HG03097 (cell line): ENCODE results near the gene MAPKAP1.
A peak's percentile ranks its signal among the peaks of the same experiment; 100 is the strongest.

Experiments
- ATAC-seq: cut with Tn5 transposase; IDR thresholded peaks from one replicate; pipeline ENCODE4 v1.9.1; 2021; ENCODE audit not compliant: unreplicated experiment, low FRiP score

The MAPKAP1 gene

DNA sequence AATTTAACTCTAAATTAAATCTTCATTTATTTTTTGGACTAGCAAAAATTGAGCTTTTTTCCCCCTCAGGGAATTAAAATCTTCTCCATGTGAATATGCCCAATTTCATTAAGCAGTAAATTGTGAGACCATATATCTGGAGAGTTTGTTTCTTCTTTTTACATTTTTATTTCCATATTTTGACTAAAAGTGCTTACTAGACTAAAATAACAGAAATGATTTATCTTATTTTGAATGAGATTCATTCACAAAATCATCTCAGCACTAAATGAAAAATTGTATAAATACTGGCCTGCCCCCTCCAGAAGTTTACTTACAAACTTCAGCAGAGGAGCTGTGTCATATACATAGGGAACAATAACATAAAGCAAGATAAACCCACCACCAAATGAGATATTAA, 26.6 kb downstream of the MAPKAP1 start:
- no peak for ATAC-seq

- no peak for ATAC-seq
Measured at GRCh38 chr9:125679597-125680189, 27.3 kb downstream of the MAPKAP1 start.

DNA sequence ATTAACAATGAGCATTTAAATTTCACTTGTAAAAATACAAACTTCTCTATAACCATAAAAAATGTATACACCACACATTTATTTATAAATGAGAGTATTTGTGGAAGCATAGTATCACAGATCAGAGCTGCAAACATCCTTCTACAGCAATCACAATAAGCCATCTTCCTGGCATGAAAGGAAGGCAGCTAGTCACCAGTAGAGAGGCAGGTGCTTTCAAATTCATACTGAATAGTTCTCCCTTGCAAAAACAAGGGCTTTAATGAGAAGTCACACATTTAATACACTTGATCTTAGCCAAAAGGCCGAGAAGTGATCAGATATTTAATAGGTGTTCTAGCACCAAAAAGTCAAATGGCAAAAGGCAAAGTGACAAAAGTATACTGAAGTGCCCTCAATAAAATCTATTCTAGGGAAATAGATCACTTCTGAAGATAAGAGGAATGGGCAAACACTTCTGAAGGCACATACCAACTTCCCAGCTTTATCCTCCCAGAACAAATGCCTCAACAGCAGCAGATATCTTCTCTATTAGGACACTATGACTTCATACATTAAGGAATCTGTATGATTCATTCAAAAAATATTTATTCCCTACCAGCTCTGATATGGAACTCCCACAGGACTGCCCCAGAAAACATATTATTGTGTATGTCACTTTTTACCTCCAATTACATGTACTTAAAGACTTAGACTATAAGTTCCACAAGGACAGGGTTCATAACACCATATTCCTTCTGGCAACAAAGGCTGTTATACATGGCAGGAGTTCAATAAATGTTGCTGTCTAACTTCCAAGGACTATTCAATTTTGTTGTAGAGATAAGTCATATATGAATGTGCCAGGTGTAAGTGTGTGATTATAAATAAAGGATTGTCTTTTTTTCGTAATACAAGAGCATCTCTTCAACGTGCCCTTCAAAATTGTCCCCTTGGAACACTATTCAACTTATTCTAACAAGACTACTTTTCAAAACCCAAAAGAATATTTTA, 31.7 kb downstream of the MAPKAP1 start:
- no peak for ATAC-seq

- no peak for ATAC-seq
Measured at GRCh38 chr9:125672876-125673275, 34.1 kb downstream of the MAPKAP1 start.

DNA sequence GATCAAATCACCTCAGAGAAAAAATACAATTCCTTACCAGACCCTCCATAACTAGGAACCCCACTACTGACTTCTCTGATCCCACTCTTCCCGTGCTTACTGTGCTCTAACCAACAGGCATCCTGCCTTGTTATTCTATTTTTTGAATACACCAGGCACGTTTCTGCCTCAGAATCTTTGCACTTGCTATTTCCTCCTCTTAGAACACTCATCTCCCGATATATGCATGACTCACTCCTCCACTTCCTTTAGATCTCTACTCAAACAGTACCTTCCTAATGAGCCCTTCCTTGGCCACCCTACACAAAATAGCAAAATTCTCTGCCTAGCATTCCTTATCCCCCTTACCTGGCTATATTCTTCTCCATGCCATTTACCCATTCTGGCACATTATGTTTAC, 43.9 kb downstream of the MAPKAP1 start:
- ATAC-seq, result no peak

GRCh38 chr9:125660557-125660956, 46.5 kb downstream of the MAPKAP1 start:
- ATAC-seq, result no peak

DNA sequence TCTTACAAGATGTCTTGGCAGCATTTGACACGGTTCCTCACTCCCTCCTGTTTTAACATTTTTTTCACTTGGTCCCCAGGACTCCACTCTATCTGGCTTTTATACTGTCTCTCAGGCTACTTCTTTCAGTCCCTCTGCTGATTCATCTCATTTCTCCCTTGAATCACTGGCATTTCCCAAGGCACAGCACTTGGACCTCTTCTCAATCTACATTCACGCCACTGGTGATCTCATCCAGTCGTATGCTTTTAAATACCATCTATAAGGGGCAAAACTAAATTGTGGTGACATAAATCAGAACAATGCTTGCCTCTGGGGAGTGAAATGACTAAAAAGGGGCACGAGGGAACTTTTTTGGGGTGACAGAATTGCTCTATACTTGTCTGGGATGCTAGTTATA, 47.1 kb downstream of the MAPKAP1 start:
- ATAC-seq, result no peak

DNA sequence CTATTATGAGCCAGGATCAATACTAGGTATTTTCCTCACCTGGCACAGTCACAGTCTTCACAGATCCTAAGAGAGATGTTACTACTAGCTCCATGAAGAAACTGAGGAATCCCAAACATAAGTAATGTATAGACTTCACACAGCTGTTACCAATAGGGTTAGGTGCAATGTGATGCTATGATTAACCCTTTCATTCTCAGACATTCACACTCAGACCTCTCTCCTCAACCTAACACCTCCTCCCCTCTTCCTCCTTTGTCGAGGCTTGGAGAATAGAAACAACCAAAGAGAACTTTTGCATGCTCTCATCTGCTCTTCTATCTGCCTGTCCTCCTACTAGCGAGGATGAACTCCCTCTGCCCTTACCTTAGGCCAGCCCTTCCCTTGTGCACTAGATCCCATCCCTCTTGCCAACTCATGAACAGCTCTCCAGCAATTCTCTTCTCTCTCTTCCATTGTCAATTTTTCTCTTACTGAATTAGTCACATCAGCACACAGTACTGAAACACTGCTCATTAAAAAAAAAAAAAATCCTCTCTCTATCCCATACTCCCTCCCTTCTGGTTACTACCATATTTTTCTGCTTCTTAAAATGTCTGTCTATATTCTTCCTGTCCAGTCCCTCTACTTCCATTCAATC, 47.7 kb downstream of the MAPKAP1 start:
- ATAC-seq, result no peak

GRCh38 chr9:125656560-125656959, 50.4 kb downstream of the MAPKAP1 start:
- ATAC-seq, result no peak

GRCh38 chr9:125655691-125656410, 51.2 kb downstream of the MAPKAP1 start:
- ATAC-seq, result no peak

DNA sequence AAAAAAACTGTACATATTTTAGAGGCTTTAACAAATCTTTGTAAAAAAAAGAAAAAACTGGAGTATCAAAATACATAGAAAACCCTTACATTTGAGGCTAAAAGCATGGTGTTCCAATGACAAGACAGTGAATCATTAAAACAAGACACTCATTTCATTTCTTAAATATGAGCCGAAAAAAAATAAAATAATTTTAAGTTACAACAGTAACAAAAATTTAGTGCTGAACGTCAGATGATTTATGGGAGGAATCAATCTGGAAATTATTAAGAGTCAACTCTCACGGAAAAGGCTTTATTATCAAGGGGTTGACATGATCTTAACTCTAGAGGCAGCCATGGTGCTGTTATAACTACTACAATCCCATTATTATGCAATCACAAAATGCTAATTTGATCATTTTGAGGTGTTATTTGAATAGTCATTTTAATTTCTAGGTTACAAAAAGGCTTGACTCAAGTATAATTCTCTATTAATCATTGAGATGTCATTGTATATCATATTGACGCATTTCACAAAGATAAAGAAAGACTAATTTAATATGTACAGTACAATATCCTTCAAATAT, 51.9 kb downstream of the MAPKAP1 start:
- ATAC-seq, result no peak

GRCh38 chr9:125654121-125654520, 52.9 kb downstream of the MAPKAP1 start:
- ATAC-seq, result no peak

DNA sequence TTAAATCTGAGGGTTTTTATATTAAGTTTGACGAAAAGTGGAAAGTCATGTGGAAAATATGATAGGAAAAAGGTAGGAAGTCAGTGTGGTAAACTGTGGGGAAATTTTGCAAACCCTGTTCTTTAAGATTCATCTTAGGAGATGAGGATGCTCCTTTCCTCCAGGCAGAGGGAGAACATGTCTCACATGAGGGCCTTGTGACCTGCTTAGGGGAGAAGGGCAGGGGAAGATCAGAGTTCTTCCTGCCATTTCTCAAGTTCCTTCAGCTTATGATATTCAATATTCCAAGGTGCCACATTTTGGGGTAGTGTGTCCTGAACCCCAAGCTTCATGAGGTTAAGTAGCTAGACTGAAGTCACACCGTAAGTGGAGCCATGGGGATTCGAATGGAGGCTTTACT, 53.7 kb downstream of the MAPKAP1 start:
- ATAC-seq, result no peak

DNA sequence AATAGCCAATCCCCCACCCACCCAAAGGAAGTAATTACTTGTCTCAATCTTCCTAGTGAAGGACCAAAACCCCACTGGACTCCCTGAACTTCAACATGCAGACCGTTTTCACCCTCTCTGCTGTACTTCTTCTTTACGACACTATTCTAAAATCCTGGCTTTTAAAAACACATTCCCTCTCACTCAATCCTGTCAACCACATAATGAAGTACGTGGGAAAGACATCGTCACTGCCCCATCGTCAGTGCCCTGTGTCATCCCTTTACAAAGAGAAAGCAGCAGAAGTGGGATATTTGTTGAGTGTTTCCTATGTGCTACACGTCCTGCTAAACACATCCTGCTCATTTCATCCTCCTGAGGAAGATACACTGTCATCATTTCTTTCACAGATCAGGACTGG, 54.2 kb downstream of the MAPKAP1 start:
- ATAC-seq, result no peak

GRCh38 chr9:125652233-125652594, 54.8 kb downstream of the MAPKAP1 start:
- no peak for ATAC-seq

DNA sequence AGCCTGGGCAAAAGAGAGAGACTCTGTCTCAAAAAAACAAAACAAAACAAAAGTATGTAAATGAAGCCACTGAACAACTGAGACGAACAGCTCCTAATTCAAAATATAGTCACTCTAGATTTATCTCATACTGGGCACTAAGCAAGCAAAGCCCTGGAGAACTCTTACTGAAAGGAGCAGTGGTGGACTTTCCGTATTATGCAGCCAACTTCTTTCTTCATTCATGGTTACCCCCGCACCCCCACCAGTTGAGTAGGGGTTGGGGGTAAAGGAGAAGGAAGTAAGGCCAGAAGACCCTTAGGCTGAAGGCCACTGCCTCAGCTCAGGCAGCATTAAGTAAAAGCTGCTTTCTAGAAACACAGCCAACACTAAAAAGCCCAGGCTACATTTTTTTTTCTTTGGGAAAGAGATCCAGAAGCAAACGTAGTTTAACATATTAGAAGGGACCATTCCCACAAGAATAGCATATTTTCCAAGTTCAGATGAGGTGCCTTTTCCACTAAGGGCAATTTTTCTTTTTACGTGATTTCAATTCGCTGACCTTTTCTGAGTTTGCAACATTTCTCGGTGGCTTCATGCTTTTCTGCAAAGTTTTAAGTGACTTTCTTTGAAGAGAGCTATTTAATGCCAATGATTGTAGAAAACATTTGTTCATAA, 55.3 kb downstream of the MAPKAP1 start:
- ATAC-seq, result no peak

DNA sequence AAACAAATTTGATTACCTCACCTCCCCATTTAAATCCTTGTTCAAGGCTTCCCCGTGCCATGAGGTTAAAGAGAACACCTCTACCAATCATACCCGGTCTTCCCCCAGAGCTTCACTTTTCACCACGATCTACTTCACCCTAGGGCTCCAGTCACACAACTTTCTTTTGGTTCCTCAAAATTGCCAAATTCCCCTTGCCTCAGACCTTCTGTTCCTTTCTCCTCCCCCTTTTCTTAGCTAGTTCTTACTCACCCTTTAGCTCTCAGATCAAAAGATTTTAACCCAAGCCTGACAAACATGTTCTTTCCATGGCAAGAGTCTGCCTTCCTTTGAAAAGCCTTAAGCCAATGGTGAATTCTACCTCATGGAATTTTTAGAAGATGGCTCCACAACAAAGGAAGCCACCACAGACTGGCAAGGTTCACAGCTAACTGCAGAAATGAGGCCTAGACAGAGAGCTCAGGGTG, 56.7 kb downstream of the MAPKAP1 start:
- peak; percentile 49 for ATAC-seq

DNA sequence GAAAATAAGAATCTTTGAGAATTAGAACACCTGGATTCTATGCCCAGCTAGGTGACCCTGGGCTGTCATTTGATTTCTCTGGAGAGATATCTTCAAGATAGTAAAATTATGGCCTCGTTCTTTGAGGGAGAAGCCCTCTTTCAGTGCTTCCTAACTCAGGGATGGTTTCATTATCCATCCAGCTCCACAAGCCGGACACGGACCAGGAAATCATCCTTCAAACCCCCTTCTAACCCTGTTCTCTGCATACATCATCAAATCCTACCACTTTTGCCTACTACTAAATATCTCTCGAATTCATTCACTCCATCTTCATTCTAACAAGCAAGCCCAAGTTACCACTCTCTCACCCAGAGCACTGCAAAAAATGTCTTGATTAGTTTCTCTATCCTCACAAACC, 57.2 kb downstream of the MAPKAP1 start:
- ATAC-seq, result no peak

DNA sequence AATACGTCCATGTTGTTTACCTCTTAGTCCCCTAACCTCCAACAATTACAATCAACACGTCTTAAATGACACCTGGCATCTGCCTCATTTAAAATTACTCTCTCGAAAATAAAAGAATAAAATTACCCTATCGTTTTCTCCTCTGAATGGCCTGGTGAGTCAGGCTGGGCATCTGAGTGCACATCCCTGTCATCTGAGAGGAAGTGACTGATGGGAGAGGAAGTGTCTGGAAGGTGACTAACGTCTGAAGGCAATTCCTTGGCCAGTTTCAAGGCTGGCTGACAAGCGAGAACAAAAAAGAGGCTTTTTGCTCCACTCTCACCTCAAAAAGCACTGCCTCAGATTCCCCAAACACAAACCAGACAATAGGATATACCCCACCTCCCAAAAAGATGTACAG, 57.7 kb downstream of the MAPKAP1 start:
- no peak for ATAC-seq

DNA sequence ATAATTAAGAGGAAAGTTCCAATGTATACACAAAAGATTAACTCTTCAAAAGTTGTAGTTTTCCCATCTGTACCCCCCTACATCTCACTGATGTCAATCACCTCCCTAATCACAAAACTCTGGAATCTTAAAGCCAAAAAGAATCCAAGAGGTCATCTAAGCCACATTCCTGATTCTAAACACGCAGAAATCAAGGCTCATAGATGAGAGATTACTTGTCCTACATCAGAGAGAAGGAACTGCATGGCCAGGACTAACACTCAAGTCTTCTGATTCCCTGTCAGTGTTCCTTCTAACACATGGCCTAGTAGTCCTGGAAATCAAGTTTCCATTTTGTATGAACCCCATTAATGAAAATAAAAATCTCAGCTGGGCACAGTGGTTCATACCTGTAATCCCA, 58.7 kb downstream of the MAPKAP1 start:
- ATAC-seq, result no peak
